Measurements from ENCODE around the gene VANGL1.

The VANGL1 gene

GRCh38 chr1:115725600-115725999 is 83.8 kb downstream of the VANGL1 start:
- no peak for TF ChIP-seq CTCF (IDR thresholded peaks at IDR 0.05)

DNA sequence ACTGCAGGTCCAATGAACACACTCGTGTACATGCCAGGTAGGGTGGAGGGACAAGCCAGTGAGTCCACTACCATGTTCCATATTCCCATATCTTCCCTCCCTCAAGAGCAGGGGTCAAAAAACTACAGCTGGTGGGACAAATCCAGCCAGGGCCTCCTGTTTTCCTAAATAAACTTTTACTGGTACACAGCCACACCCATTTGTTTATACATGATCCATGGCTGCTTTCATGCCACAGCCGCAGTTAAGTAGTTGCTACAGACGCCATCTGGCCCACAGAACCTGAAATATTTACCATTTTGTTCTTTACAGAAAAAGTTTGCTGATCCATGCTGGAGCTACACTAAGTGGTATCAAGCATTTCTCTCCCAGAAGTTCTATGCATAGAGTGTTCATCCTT is 84.4 kb downstream of the VANGL1 start:
- no peak for TF ChIP-seq CTCF (IDR thresholded peaks at IDR 0.05)

GRCh38 chr1:115726570-115726969 is 84.8 kb downstream of the VANGL1 start:
- TF ChIP-seq CTCF (IDR thresholded peaks at IDR 0.05): no peak

- no peak for TF ChIP-seq CTCF (IDR thresholded peaks at IDR 0.05)
Measured at GRCh38 chr1:115727706-115728249, 86.0 kb downstream of the VANGL1 start.

- no peak for TF ChIP-seq CTCF (IDR thresholded peaks at IDR 0.05)
Measured at GRCh38 chr1:115728341-115728740, 86.6 kb downstream of the VANGL1 start.

GRCh38 chr1:115729756-115730155 is 88.0 kb downstream of the VANGL1 start:
- no peak for TF ChIP-seq CTCF (IDR thresholded peaks at IDR 0.05)

DNA sequence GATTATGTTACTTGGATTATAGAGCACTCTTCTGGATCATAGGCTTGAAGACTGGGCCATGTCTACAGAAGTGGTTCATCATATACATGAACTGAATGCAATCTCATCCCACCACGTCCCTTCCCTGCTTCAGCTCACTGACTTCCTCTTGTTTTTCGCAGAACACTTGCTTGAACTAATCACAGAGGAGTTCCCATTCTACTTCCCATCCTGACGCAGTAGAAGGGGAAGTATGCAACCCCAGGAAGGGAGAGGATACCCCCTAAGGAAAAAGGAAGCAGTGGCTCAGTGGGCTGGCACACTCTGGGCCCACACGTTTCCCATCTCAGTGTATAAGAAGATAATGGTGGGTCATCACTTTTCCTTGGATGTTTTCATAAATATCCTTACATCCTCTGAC is 90.5 kb downstream of the VANGL1 start:
- TF ChIP-seq CTCF (IDR thresholded peaks at IDR 0.05): no peak

DNA sequence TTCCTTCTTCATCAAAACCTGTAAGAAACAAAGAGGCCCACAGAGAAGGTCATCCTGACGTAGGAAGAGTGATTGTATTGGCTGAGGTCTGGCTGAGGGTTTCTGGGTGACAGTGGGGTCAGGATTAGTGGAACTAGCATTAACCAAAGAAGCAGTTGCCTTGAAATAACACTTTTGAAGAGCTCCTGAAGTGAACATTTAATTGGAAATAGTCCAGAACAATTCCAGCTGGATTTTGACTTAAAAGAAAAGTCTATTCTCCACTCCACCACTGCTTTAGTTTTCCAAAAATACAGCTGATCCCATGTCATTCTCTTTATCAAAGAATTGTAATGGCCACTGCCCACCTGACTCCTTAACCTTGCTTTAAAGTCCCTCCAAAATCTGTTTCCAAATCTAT is 99.0 kb downstream of the VANGL1 start:
- TF ChIP-seq CTCF (IDR thresholded peaks at IDR 0.05): no peak

Data from LNCAP (cell line).